ENCODE results near the gene KRTAP20-1.

- TF ChIP-seq CTCF (IDR thresholded peaks at IDR 0.05), result no peak
- TF ChIP-seq EP300 (IDR thresholded peaks at IDR 0.05), result no peak
- no peak for TF ChIP-seq POLR2AphosphoS5 (IDR thresholded peaks at IDR 0.05)
- TF ChIP-seq POLR2A (IDR thresholded peaks at IDR 0.05; ENCODE audit: low read depth), result no peak
These were observed 36.7 kb downstream of the KRTAP20-1 start for GRCh38 chr21:30652891-30653290.
